Spleen (tissue), 7 donors: ENCODE measurements around the gene ATXN7L1.

Source experiments
- POLR2AphosphoS5 ChIP-seq, 3 donors: sonication (generic); formaldehyde crosslinking; IDR thresholded peaks; one replicate each; pipeline ENCODE4 v1.5.1; 2017; ENCODE audit warnings: antibody characterized with exemption in 3 of 3
- TF ChIP-seq, protein P1 (sequence below), 11 experiments: fragments of 200-600 bp in 7 of 11; fragments of 450-650 bp in 4 of 11; sonication (generic) in 4 of 11; IDR thresholded peaks in 8 of 11; conservative IDR thresholded peaks in 3 of 11; 1 replicate in 7 of 11; 2 replicates in 4 of 11; pipeline versions ENCODE4 v1.4.0 to v1.8.0; 2016 to 2021; ENCODE audit warnings: antibody characterized with exemption in 11 of 11, inconsistent platforms in 4 of 11, mild to moderate bottlenecking in 1 of 11
- donor health status: DM: no; HTN: no; CAD: no; lungs with moderate emphysema.
- donor health status: DM: no; HTN: no; CAD: no.
- donor health status: DM: no; HTN: no; CAD: no.

DNA sequence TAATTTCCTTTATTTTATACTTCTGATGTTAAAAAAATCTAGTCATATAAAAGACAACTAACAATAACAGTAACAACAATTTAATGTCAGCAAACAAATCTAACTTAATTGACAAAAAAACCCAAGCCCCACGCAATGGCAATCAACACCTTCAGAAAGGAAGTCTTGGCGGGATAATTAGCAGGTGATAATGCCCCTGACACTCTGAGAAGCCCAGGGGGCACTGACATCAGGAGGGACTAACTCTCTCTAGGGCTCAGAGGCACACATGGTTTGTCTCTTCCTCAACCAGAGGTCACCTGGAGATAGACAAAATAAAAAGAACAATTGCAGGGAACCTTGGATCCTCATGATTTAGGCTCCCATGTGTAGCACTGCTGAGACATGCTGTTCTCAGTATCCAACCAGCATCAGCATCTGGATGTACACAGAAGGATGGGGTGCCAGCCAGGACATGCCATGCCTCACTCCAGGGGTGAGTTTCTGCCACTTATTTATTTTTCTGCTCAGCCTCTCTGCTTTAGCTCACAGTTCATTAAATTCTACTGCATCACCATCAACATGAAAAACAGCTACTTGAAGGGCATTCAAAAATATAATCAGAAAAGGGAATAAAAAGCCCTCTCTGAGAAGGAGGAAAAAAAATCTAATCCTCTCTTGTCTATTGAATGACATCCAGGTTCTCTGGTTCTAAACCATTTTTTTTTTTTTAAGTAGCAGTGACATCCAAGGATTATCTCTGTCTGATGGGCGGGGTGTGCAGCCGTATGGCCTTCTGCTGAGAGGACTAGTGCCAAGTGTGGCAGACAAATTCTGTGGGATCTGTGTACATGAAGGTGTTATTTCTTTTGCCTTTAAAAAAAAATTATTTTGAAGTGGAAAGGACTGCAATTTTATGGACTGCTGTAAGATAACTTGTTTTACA lies 96.3 kb downstream of the ATXN7L1 start:
- TF ChIP-seq, protein P1, sequence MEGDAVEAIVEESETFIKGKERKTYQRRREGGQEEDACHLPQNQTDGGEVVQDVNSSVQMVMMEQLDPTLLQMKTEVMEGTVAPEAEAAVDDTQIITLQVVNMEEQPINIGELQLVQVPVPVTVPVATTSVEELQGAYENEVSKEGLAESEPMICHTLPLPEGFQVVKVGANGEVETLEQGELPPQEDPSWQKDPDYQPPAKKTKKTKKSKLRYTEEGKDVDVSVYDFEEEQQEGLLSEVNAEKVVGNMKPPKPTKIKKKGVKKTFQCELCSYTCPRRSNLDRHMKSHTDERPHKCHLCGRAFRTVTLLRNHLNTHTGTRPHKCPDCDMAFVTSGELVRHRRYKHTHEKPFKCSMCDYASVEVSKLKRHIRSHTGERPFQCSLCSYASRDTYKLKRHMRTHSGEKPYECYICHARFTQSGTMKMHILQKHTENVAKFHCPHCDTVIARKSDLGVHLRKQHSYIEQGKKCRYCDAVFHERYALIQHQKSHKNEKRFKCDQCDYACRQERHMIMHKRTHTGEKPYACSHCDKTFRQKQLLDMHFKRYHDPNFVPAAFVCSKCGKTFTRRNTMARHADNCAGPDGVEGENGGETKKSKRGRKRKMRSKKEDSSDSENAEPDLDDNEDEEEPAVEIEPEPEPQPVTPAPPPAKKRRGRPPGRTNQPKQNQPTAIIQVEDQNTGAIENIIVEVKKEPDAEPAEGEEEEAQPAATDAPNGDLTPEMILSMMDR (IDR thresholded peaks at IDR 0.05 in 8 of 11, conservative IDR thresholded peaks at IDR 0.05 in 3 of 11), result no peak
- no peak for TF ChIP-seq POLR2AphosphoS5 (IDR thresholded peaks at IDR 0.05)
